ENCODE measurements around the gene OSTN. TPM values are rescaled to one million over a fixed set of nuclear protein-coding genes. Genes with fewer than 3 reads are reported as not detected.

OSTN gene
- total RNA-seq = not detected
- not detected for total RNA-seq (2013)
- 0 to 0.06 (median 0) reads per million in 29 experiments for total RNA-seq

- DNase-seq = no peak
- WGBS (ENCODE audit: insufficient coverage) = no CpG with 5 or more reads among the region's 3 CpGs
- Mint-ChIP-seq H3K36me3 (no peaks in the 10 kb centered on the region), H3K27ac (no peak within 1 kb of the TSS), H3K9me3 (peaks cover 0 to 2% (median 0%) of the 10 kb centered on the region in 3 donors), H3K4me1 (no peaks in the 10 kb centered on the region), H3K4me3 (no peak within 1 kb of the TSS), H3K27me3 (no peaks in the 10 kb centered on the region)
- H3K27me3 ChIP-seq (replicated peaks in 1 of 2; ENCODE audit: control insufficient read depth in 2 of 2, extremely low read depth in 1 of 2, insufficient read depth in 2 of 2, low read length in 1 of 2) = no peaks in the 10 kb centered on the region
- ChIA-PET CTCF (no interaction called here), POLR2A (no interaction called here)
- H3K9me3 ChIP-seq = no peaks in the 10 kb centered on the region
- H3K27ac ChIP-seq (ENCODE audit: low read length) = no peak within 1 kb of the TSS
- H3K4me3 ChIP-seq (ENCODE audit: control insufficient read depth in 1 of 2, extremely low read depth in 1 of 2, low read length in 1 of 2) = no peak within 1 kb of the TSS
- no peaks in the 10 kb centered on the region for H3K4me1 ChIP-seq (ENCODE audit: control insufficient read depth in 1 of 2, extremely low read depth in 1 of 2, insufficient read depth in 2 of 2, low read length in 2 of 2)
- no peak for ATAC-seq (replicated peaks in 1 of 4)
- no peaks in the 10 kb centered on the region for H3K36me3 ChIP-seq (ENCODE audit: control insufficient read depth in 2 of 2, extremely low read depth in 1 of 2, insufficient read depth in 1 of 2, low read length in 1 of 2)
These were observed at the start of gene OSTN for GRCh38 chr3:191198932-191199331. OSTN (plus strand) TSS chr3:191199241; CDS start chr3:191212533, 13,292 bp downstream.

GRCh38 chr3:191151653-191152052 lies 47.4 kb upstream of the OSTN start:
- no peaks in the 10 kb centered on the region for H3K36me3 Mint-ChIP-seq
- WGBS (ENCODE audit: insufficient coverage) = no CpG with 5 or more reads among the region's 1 CpG
- Histone ChIP-seq H3K36me3 (ENCODE audit: control insufficient read depth in 2 of 2, extremely low read depth in 1 of 2, insufficient read depth in 1 of 2, low read length in 1 of 2) (no peaks in the 10 kb centered on the region), H3K9me3 (peaks cover 2% of the 10 kb centered on the region), H3K4me3 (ENCODE audit: control insufficient read depth in 1 of 2, extremely low read depth in 1 of 2, low read length in 1 of 2) (no peak overlapping the region), H3K27ac (ENCODE audit: low read length) (no peak overlapping the region), H3K4me1 (ENCODE audit: control insufficient read depth in 1 of 2, extremely low read depth in 1 of 2, insufficient read depth in 2 of 2, low read length in 2 of 2) (no peaks in the 10 kb centered on the region), H3K27me3 (replicated peaks in 1 of 2; ENCODE audit: control insufficient read depth in 2 of 2, extremely low read depth in 1 of 2, insufficient read depth in 2 of 2, low read length in 1 of 2) (no peaks in the 10 kb centered on the region)
- ATAC-seq (replicated peaks in 1 of 4) (no peak), DNase-seq (no peak)
- H3K4me3 Mint-ChIP-seq = no peak overlapping the region
- ChIA-PET CTCF (no interaction called here), POLR2A (no interaction called here)
- H3K9me3 Mint-ChIP-seq = peaks cover 18 to 35% (median 21%) of the 10 kb centered on the region in 3 donors
- H3K27me3 Mint-ChIP-seq = no peaks in the 10 kb centered on the region
- H3K4me1 Mint-ChIP-seq = no peaks in the 10 kb centered on the region
- H3K27ac Mint-ChIP-seq = no peak overlapping the region

- H3K27me3 ChIP-seq (replicated peaks in 1 of 2; ENCODE audit: control insufficient read depth in 2 of 2, extremely low read depth in 1 of 2, insufficient read depth in 2 of 2, low read length in 1 of 2) = no peaks in the 10 kb centered on the region
- H3K4me3 ChIP-seq (ENCODE audit: control insufficient read depth in 1 of 2, extremely low read depth in 1 of 2, low read length in 1 of 2) = no peak overlapping the region
- peaks cover 2% of the 10 kb centered on the region for H3K9me3 ChIP-seq
- H3K36me3 Mint-ChIP-seq = no peaks in the 10 kb centered on the region
- no peak overlapping the region for H3K4me3 Mint-ChIP-seq
- H3K9me3 Mint-ChIP-seq = peaks cover 15 to 32% (median 16%) of the 10 kb centered on the region in 3 donors
- no peaks in the 10 kb centered on the region for H3K36me3 ChIP-seq (ENCODE audit: control insufficient read depth in 2 of 2, extremely low read depth in 1 of 2, insufficient read depth in 1 of 2, low read length in 1 of 2)
- no peaks in the 10 kb centered on the region for H3K4me1 Mint-ChIP-seq
- no peaks in the 10 kb centered on the region for H3K27me3 Mint-ChIP-seq
- POLR2A ChIA-PET = interaction anchor here in 1 of 2 donors (0.6 kb wide), 1 partner anchor 1296 kb away, joined by 7 read pairs; no protein-coding TSS in a partner anchor
- no peak overlapping the region for H3K27ac ChIP-seq (ENCODE audit: low read length)
- CTCF ChIA-PET = interaction anchor here in 1 of 2 donors (0.6 kb wide), 1 partner anchor 56 kb away, joined by 6 read pairs; no protein-coding TSS in a partner anchor
- no peaks in the 10 kb centered on the region for H3K4me1 ChIP-seq (ENCODE audit: control insufficient read depth in 1 of 2, extremely low read depth in 1 of 2, insufficient read depth in 2 of 2, low read length in 2 of 2)
- DNase-seq (no peak), ATAC-seq (replicated peaks in 1 of 4) (no peak)
- H3K27ac Mint-ChIP-seq = no peak overlapping the region
These were observed 44.2 kb upstream of the OSTN start for GRCh38 chr3:191154827-191155226.

GRCh38 chr3:191158247-191158646 lies 40.8 kb upstream of the OSTN start:
- CTCF ChIA-PET = no interaction called here
- H3K9me3 Mint-ChIP-seq = peaks cover 15 to 34% (median 16%) of the 10 kb centered on the region in 3 donors
- H3K36me3 Mint-ChIP-seq = no peaks in the 10 kb centered on the region
- Histone ChIP-seq H3K9me3 (peaks cover 2% of the 10 kb centered on the region), H3K4me1 (ENCODE audit: control insufficient read depth in 1 of 2, extremely low read depth in 1 of 2, insufficient read depth in 2 of 2, low read length in 2 of 2) (no peaks in the 10 kb centered on the region), H3K27ac (ENCODE audit: low read length) (no peak overlapping the region), H3K27me3 (replicated peaks in 1 of 2; ENCODE audit: control insufficient read depth in 2 of 2, extremely low read depth in 1 of 2, insufficient read depth in 2 of 2, low read length in 1 of 2) (no peaks in the 10 kb centered on the region), H3K36me3 (ENCODE audit: control insufficient read depth in 2 of 2, extremely low read depth in 1 of 2, insufficient read depth in 1 of 2, low read length in 1 of 2) (no peaks in the 10 kb centered on the region), H3K4me3 (ENCODE audit: control insufficient read depth in 1 of 2, extremely low read depth in 1 of 2, low read length in 1 of 2) (no peak overlapping the region)
- POLR2A ChIA-PET = no interaction called here
- no CpG with 5 or more reads among the region's 1 CpG for WGBS (ENCODE audit: insufficient coverage)
- H3K27me3 Mint-ChIP-seq = no peaks in the 10 kb centered on the region
- no peaks in the 10 kb centered on the region for H3K4me1 Mint-ChIP-seq
- ATAC-seq (replicated peaks in 1 of 4) (no peak), DNase-seq (no peak)
- no peak overlapping the region for H3K4me3 Mint-ChIP-seq
- H3K27ac Mint-ChIP-seq = no peak overlapping the region

GRCh38 chr3:191158815-191159214 lies 40.2 kb upstream of the OSTN start:
- ChIA-PET CTCF (no interaction called here), POLR2A (no interaction called here)
- no peak overlapping the region for H3K27ac ChIP-seq (ENCODE audit: low read length)
- H3K4me3 Mint-ChIP-seq = no peak overlapping the region
- ATAC-seq (replicated peaks in 1 of 4) = no peak
- H3K27me3 ChIP-seq (replicated peaks in 1 of 2; ENCODE audit: control insufficient read depth in 2 of 2, extremely low read depth in 1 of 2, insufficient read depth in 2 of 2, low read length in 1 of 2) = no peaks in the 10 kb centered on the region
- H3K4me1 Mint-ChIP-seq = no peaks in the 10 kb centered on the region
- no peaks in the 10 kb centered on the region for H3K36me3 ChIP-seq (ENCODE audit: control insufficient read depth in 2 of 2, extremely low read depth in 1 of 2, insufficient read depth in 1 of 2, low read length in 1 of 2)
- no peaks in the 10 kb centered on the region for H3K36me3 Mint-ChIP-seq
- H3K27me3 Mint-ChIP-seq = no peaks in the 10 kb centered on the region
- no peak overlapping the region for H3K4me3 ChIP-seq (ENCODE audit: control insufficient read depth in 1 of 2, extremely low read depth in 1 of 2, low read length in 1 of 2)
- H3K4me1 ChIP-seq (ENCODE audit: control insufficient read depth in 1 of 2, extremely low read depth in 1 of 2, insufficient read depth in 2 of 2, low read length in 2 of 2) = no peaks in the 10 kb centered on the region
- H3K9me3 Mint-ChIP-seq = peaks cover 13 to 30% (median 15%) of the 10 kb centered on the region in 3 donors
- no peak overlapping the region for H3K27ac Mint-ChIP-seq
- no CpG with 5 or more reads among the region's 1 CpG for WGBS (ENCODE audit: insufficient coverage)
- no peak for DNase-seq
- H3K9me3 ChIP-seq = peaks cover 2% of the 10 kb centered on the region

GRCh38 chr3:191165802-191166201 lies 33.2 kb upstream of the OSTN start:
- H3K9me3 ChIP-seq = no peaks in the 10 kb centered on the region
- H3K4me1 Mint-ChIP-seq = no peaks in the 10 kb centered on the region
- H3K4me3 ChIP-seq (ENCODE audit: control insufficient read depth in 1 of 2, extremely low read depth in 1 of 2, low read length in 1 of 2) = no peak overlapping the region
- peaks cover 0 to 4% (median 0%) of the 10 kb centered on the region in 3 donors for H3K9me3 Mint-ChIP-seq
- no peak overlapping the region for H3K27ac ChIP-seq (ENCODE audit: low read length)
- CTCF ChIA-PET = no interaction called here
- DNase-seq (no peak), ATAC-seq (replicated peaks in 1 of 4) (no peak)
- POLR2A ChIA-PET = interaction anchor here in 1 of 2 donors (0.7 kb wide), 1 partner anchor 78 kb away, joined by 9 read pairs; no protein-coding TSS in a partner anchor
- H3K36me3 Mint-ChIP-seq = no peaks in the 10 kb centered on the region
- no peaks in the 10 kb centered on the region for H3K4me1 ChIP-seq (ENCODE audit: control insufficient read depth in 1 of 2, extremely low read depth in 1 of 2, insufficient read depth in 2 of 2, low read length in 2 of 2)
- H3K27ac Mint-ChIP-seq = no peak overlapping the region
- no peaks in the 10 kb centered on the region for H3K27me3 Mint-ChIP-seq
- no peak overlapping the region for H3K4me3 Mint-ChIP-seq
- no peaks in the 10 kb centered on the region for H3K36me3 ChIP-seq (ENCODE audit: control insufficient read depth in 2 of 2, extremely low read depth in 1 of 2, insufficient read depth in 1 of 2, low read length in 1 of 2)
- no peaks in the 10 kb centered on the region for H3K27me3 ChIP-seq (replicated peaks in 1 of 2; ENCODE audit: control insufficient read depth in 2 of 2, extremely low read depth in 1 of 2, insufficient read depth in 2 of 2, low read length in 1 of 2)
- no CpG with 5 or more reads among the region's 1 CpG for whole genome bisulfite sequencing (ENCODE audit: insufficient coverage)

- Histone ChIP-seq H3K36me3 (ENCODE audit: control insufficient read depth in 2 of 2, extremely low read depth in 1 of 2, insufficient read depth in 1 of 2, low read length in 1 of 2) (no peaks in the 10 kb centered on the region), H3K4me3 (ENCODE audit: control insufficient read depth in 1 of 2, extremely low read depth in 1 of 2, low read length in 1 of 2) (no peak overlapping the region), H3K9me3 (no peaks in the 10 kb centered on the region), H3K4me1 (ENCODE audit: control insufficient read depth in 1 of 2, extremely low read depth in 1 of 2, insufficient read depth in 2 of 2, low read length in 2 of 2) (no peaks in the 10 kb centered on the region), H3K27me3 (replicated peaks in 1 of 2; ENCODE audit: control insufficient read depth in 2 of 2, extremely low read depth in 1 of 2, insufficient read depth in 2 of 2, low read length in 1 of 2) (no peaks in the 10 kb centered on the region), H3K27ac (ENCODE audit: low read length) (no peak overlapping the region)
- Mint-ChIP-seq H3K9me3 (peaks cover 0 to 4% (median 0%) of the 10 kb centered on the region in 3 donors), H3K27ac (no peak overlapping the region), H3K4me3 (no peak overlapping the region), H3K27me3 (no peaks in the 10 kb centered on the region), H3K4me1 (no peaks in the 10 kb centered on the region), H3K36me3 (no peaks in the 10 kb centered on the region)
- ChIA-PET CTCF (no interaction called here), POLR2A (interaction anchor here in 1 of 2 donors (0.7 kb wide), 1 partner anchor 77 kb away, joined by 9 read pairs; no protein-coding TSS in a partner anchor)
- WGBS (ENCODE audit: insufficient coverage) = no CpG with 5 or more reads among the region's 3 CpGs
- ATAC-seq (replicated peaks in 1 of 4) (no peak), DNase-seq (no peak)
These were observed 32.7 kb upstream of the OSTN start for GRCh38 chr3:191166368-191166767.

All from T-cell (primary cell).